Tibial nerve (tissue), 4 donors: ENCODE measurements around the gene HIGD1A. TPM values are rescaled to one million over a fixed set of nuclear protein-coding genes. Genes with fewer than 3 reads are reported as not detected.
A peak's percentile ranks its signal among the peaks of the same experiment; 100 is the strongest.

Experiments
- DNase-seq, 2 donors: peaks; one replicate each; pipeline ENCODE4 v3.0.0-alpha.2; 2019; ENCODE audit warnings: low spot score in 2 of 2
- H3K27ac ChIP-seq, 4 donors: fragments of 200-600 bp; sonication (generic) in 3 of 4; one replicate each; pipeline ENCODE4 v1.5.1; 2017 to 2019; ENCODE audit warnings: mild to moderate bottlenecking in 1 of 4
- H3K27me3 ChIP-seq, 2 donors: fragments of 200-600 bp; sonication (generic) in 1 of 2; one replicate each; pipeline versions ENCODE4 v1.5.1 to v1.6.0; 2017 to 2019
- H3K36me3 ChIP-seq, 3 donors: fragments of 200-600 bp; sonication (generic); one replicate each; pipeline ENCODE4 v1.5.1; 2018 to 2019
- H3K4me1 ChIP-seq, 4 donors: fragments of 200-600 bp; sonication (generic) in 3 of 4; one replicate each; pipeline ENCODE4 v1.5.1; 2017 to 2019
- H3K4me3 ChIP-seq, 4 donors: fragments of 200-600 bp; sonication (generic) in 3 of 4; one replicate each; pipeline ENCODE4 v1.5.1; 2017 to 2019; ENCODE audit warnings: mild to moderate bottlenecking in 1 of 4, moderate library complexity in 1 of 4
- H3K9me3 ChIP-seq, 4 donors: fragments of 200-600 bp; sonication (generic) in 3 of 4; one replicate each; pipeline ENCODE4 v1.5.1; 2017 to 2019
- EP300 ChIP-seq, 2 donors: sonication (generic); formaldehyde crosslinking; IDR thresholded peaks; one replicate each; pipeline ENCODE4 v1.6.1; 2017; ENCODE audit warnings: antibody characterized with exemption in 2 of 2, mild to moderate bottlenecking in 1 of 2
- POLR2A ChIP-seq, 2 donors: fragments of 450-650 bp; IDR thresholded peaks; one replicate each; pipeline ENCODE4 v1.6.1; 2017; ENCODE audit warnings: antibody characterized with exemption in 2 of 2, mild to moderate bottlenecking in 2 of 2, moderate library complexity in 2 of 2
- WGBS, 2 donors: methylation state at CpG; one replicate each; pipeline ENCODE4 v1.1.5; 2018; 5-methylcytosine and 5-hydroxymethylcytosine counted together
- total RNA-seq, 4 donors: library from RNA; depleted of rRNA; stranded (reverse); fragments of >200 nt; gene quantifications; one replicate each; pipeline ENCODE4 v1.1.0, GENCODE V29; 2016
- TF ChIP-seq, protein P1 (sequence below), 5 experiments: fragments of 200-600 bp in 3 of 5; fragments of 450-650 bp in 2 of 5; sonication (generic) in 3 of 5; IDR thresholded peaks; one replicate each; pipeline ENCODE4 v1.5.1; 2016 to 2019; ENCODE audit warnings: antibody characterized with exemption in 5 of 5, mild to moderate bottlenecking in 3 of 5, moderate library complexity in 2 of 5

Gene HIGD1A
- total RNA-seq, 4 donors from 2014 or later, result 155 to 204 (median 186) TPM

DNA sequence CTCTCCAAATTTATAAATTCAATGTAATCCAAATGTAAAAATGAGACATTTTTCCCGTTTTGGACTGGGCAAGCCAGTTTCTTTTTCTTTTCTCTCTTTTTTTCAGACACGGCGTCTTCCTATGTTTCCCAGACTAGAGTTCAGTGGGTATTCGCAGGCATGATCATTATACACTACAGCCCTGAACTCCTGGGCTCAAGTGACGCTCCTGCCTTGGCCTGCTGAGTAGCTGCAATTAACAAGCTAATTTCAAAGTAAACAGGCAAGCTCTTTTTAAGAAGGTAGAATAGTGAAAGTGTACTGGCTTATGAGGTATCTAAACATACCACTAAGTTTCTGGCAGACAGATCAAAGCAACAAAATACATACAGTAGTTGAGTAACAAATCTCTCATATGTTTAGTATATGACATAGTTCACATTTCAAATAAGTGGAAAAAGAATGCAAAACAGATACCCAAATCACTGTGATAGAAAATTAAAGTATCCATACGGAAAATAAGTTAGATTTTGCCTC lies 13.5 kb downstream of the HIGD1A start:
- Histone ChIP-seq H3K4me3 (no peak overlapping the region), H3K4me1 (peaks cover 0 to 20% (median 0%) of the 10 kb centered on the region in 4 donors), H3K27me3 (no peaks in the 10 kb centered on the region), H3K9me3 (no peaks in the 10 kb centered on the region), H3K36me3 (peaks cover 0 to 34% (median 0%) of the 10 kb centered on the region in 3 donors), H3K27ac (no peak overlapping the region)
- no peak for DNase-seq
- WGBS, 2 donors, result 67 to 73% methylated on average over 6 of the region's 6 CpGs
- TF ChIP-seq EP300 (IDR thresholded peaks at IDR 0.05) (no peak), POLR2A (IDR thresholded peaks at IDR 0.05) (no peak)

DNA sequence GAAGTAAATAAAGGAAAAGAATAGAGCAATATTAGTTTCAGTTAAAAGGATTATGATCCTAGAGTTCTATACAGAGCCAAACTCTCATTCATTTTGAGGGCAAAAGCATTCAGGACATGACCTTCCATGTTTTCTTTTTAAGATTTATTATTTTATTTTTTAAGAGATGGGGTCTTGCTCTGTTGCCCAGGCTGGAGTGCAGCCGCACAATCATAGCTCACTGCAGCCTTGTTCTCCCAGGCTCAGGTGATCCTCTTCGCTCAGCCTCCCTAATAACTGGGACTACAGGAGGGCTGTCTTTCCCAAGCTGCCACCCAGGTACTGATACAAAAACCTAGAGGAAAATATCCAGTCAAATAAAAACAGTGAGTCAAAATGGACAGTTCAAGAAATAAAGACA lies 17.7 kb downstream of the HIGD1A start:
- DNase-seq, result no peak
- H3K9me3 ChIP-seq, result no peaks in the 10 kb centered on the region
- TF ChIP-seq POLR2A (IDR thresholded peaks at IDR 0.05) (no peak), EP300 (IDR thresholded peaks at IDR 0.05) (no peak)
- TF ChIP-seq, protein P1, sequence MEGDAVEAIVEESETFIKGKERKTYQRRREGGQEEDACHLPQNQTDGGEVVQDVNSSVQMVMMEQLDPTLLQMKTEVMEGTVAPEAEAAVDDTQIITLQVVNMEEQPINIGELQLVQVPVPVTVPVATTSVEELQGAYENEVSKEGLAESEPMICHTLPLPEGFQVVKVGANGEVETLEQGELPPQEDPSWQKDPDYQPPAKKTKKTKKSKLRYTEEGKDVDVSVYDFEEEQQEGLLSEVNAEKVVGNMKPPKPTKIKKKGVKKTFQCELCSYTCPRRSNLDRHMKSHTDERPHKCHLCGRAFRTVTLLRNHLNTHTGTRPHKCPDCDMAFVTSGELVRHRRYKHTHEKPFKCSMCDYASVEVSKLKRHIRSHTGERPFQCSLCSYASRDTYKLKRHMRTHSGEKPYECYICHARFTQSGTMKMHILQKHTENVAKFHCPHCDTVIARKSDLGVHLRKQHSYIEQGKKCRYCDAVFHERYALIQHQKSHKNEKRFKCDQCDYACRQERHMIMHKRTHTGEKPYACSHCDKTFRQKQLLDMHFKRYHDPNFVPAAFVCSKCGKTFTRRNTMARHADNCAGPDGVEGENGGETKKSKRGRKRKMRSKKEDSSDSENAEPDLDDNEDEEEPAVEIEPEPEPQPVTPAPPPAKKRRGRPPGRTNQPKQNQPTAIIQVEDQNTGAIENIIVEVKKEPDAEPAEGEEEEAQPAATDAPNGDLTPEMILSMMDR (IDR thresholded peaks at IDR 0.05), result no peak
- H3K4me1 ChIP-seq, result peaks cover 0 to 12% (median 0%) of the 10 kb centered on the region in 4 donors
- H3K27me3 ChIP-seq, result no peaks in the 10 kb centered on the region
- no peak overlapping the region for H3K27ac ChIP-seq
- peaks cover 0 to 37% (median 0%) of the 10 kb centered on the region in 3 donors for H3K36me3 ChIP-seq
- WGBS, 2 donors, result 99% methylated on average over 2 of the region's 2 CpGs
- no peak overlapping the region for H3K4me3 ChIP-seq

DNA sequence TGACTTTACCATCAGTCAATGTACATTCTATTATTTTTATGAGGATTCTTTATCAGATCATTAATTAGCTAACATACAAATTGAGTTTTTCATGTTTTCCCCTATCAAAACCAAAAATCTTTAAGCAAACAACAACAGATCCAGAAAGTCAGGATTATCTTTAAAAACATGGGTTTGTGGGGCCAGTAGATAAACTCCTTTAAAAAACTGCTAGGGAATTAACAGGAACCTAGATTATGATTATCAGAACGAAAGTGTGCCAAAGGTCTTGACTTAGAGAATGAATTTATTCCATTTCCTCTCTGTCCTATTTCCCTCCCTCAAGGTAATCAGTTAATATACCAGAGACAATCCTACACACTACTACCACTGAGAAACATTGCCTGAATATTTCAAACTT lies 18.1 kb downstream of the HIGD1A start:
- peaks cover 0 to 10% (median 0%) of the 10 kb centered on the region in 4 donors for H3K4me1 ChIP-seq
- H3K27me3 ChIP-seq, result no peaks in the 10 kb centered on the region
- TF ChIP-seq POLR2A (IDR thresholded peaks at IDR 0.05), result no peak
- TF ChIP-seq, protein P1 (IDR thresholded peaks at IDR 0.05), result no peak
- TF ChIP-seq EP300 (IDR thresholded peaks at IDR 0.05), result no peak
- no peak overlapping the region for H3K4me3 ChIP-seq
- no peaks in the 10 kb centered on the region for H3K9me3 ChIP-seq
- WGBS, 2 donors, result 53 to 65% methylated on average over 1 of the region's 1 CpG
- H3K27ac ChIP-seq, result no peak overlapping the region
- peaks cover 0 to 37% (median 0%) of the 10 kb centered on the region in 3 donors for H3K36me3 ChIP-seq
- no peak for DNase-seq

DNA sequence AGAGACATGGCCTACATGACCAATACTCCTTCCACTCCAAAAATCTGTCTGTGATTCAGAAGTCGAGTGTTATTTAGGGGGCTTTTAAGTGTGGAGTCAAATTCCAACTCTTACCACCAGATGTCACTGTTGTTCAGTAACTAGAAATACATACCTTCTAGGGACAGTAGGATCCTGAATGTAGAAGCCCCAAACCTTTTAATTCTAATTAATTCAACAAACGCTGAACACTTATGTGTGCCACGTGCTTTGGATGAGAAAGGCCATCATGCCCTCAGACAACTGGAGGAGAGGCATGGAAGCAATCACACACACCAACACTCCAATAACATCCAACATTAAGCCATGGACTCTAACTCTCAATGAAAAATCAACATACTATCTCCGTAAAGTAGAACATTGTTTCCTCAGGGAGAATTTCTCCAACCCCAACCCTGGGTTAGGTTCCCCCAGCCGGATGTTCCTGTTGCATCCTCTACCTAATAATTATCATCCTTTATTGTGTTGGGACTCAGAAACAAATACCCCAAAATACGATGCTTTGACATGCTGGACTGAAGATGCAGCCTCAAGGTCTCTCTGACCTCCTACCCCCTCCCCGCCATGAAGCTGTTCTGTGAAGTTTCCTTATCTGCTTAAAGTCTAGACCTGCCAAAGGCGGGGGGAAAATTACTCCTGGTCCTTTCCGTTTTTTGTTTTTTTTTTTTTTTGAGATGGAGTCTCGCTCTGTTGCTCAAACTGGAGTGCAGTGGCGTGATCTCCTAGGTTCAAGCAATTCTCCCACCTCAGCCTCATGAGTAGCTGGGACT lies 23.2 kb downstream of the HIGD1A start:
- WGBS, 2 donors, result 59 to 62% methylated on average over 11 of the region's 11 CpGs
- peak in 1 of 2 donors; percentile 95 for DNase-seq
- no peaks in the 10 kb centered on the region for H3K27me3 ChIP-seq
- H3K36me3 ChIP-seq, result peaks cover 0 to 26% (median 0%) of the 10 kb centered on the region in 3 donors
- peaks cover 0 to 28% (median 0%) of the 10 kb centered on the region in 4 donors for H3K4me1 ChIP-seq
- H3K9me3 ChIP-seq, result no peaks in the 10 kb centered on the region
- peak overlapping the region in 3 of 4 donors; percentile 42 to 84 (median 81) for H3K27ac ChIP-seq
- TF ChIP-seq, protein P1 (IDR thresholded peaks at IDR 0.05), result peak; percentile 68 to 90 (median 77)
- TF ChIP-seq POLR2A (IDR thresholded peaks at IDR 0.05), result no peak
- no peak overlapping the region for H3K4me3 ChIP-seq

DNA sequence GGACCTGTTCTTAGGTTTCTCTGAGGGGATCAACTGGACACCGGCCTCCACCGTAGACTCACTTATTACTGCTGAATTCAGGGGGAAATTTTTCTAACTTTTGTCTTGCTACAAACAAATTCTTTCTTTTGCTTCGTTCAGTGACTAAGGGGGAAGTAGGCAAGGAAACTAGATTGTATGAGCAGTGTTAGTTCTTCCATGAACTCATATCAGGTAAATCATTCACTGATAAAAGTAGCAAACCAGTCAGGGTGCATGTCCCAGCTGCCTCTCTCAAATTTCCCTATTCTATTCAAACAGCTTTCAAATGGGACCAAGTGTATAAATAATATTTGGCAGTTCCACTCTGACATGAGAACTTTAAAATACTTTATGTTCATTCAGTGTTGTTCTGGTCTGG lies 23.9 kb downstream of the HIGD1A start:
- TF ChIP-seq POLR2A (IDR thresholded peaks at IDR 0.05), result no peak
- TF ChIP-seq EP300 (IDR thresholded peaks at IDR 0.05), result no peak
- TF ChIP-seq, protein P1 (IDR thresholded peaks at IDR 0.05), result no peak
- peaks cover 0 to 25% (median 0%) of the 10 kb centered on the region in 4 donors for H3K4me1 ChIP-seq
- H3K27me3 ChIP-seq, result no peaks in the 10 kb centered on the region
- 76 to 83% methylated on average over 3 of the region's 3 CpGs for WGBS, 2 donors
- no peaks in the 10 kb centered on the region for H3K9me3 ChIP-seq
- H3K36me3 ChIP-seq, result peaks cover 0 to 21% (median 0%) of the 10 kb centered on the region in 3 donors
- no peak for DNase-seq
- no peak overlapping the region for H3K4me3 ChIP-seq
- H3K27ac ChIP-seq, result peak overlapping the region; percentile 16 to 84 (median 62)
